ENCODE measurements around the gene PIM1.
A peak's percentile ranks its signal among the peaks of the same experiment; 100 is the strongest.

PIM1 gene

GRCh38 chr6:37155394-37156312, 14.3 kb upstream of the PIM1 start:
- no peaks in the 10 kb centered on the region for H3K36me3 ChIP-seq
- no peak overlapping the region for H3K9ac ChIP-seq
- no peak overlapping the region for H3K4me3 ChIP-seq
- no peaks in the 10 kb centered on the region for H4K20me1 ChIP-seq
- H3K27ac ChIP-seq, result peak overlapping the region; percentile 10; the same call in 1 of the 2 replicates
- no peaks in the 10 kb centered on the region for H3K27me3 ChIP-seq
- no peaks in the 10 kb centered on the region for H3K9me3 ChIP-seq
- no peak for TF ChIP-seq Cebpa-rat (IDR thresholded peaks at IDR 0.05)
- H3K4me1 ChIP-seq, result peaks cover 28% of the 10 kb centered on the region
- H3K4me2 ChIP-seq, result peak overlapping the region; percentile 74

- Histone ChIP-seq H3K4me3 (no peak overlapping the region), H4K20me1 (no peaks in the 10 kb centered on the region), H3K27me3 (no peaks in the 10 kb centered on the region), H3K4me2 (no peak overlapping the region), H3K27ac (no peak overlapping the region), H3K36me3 (no peaks in the 10 kb centered on the region), H3K4me1 (peaks cover 30% of the 10 kb centered on the region), H3K9me3 (no peaks in the 10 kb centered on the region), H3K9ac (no peak overlapping the region)
- TF ChIP-seq Cebpa-rat (IDR thresholded peaks at IDR 0.05), result no peak
Observed at GRCh38 chr6:37158508-37158907, 11.4 kb upstream of the PIM1 start.

- Histone ChIP-seq H4K20me1 (no peaks in the 10 kb centered on the region), H3K27ac (no peak overlapping the region), H3K4me3 (no peak overlapping the region), H3K36me3 (no peaks in the 10 kb centered on the region), H3K9ac (no peak overlapping the region), H3K4me2 (no peak overlapping the region), H3K27me3 (no peaks in the 10 kb centered on the region), H3K4me1 (peaks cover 11% of the 10 kb centered on the region), H3K9me3 (no peaks in the 10 kb centered on the region)
- no peak for TF ChIP-seq Cebpa-rat (IDR thresholded peaks at IDR 0.05)
Observed at GRCh38 chr6:37160922-37161778, 8.8 kb upstream of the PIM1 start.

GRCh38 chr6:37162740-37163139, 7.2 kb upstream of the PIM1 start:
- H3K4me1 ChIP-seq, result peaks cover 10% of the 10 kb centered on the region
- H3K36me3 ChIP-seq, result no peaks in the 10 kb centered on the region
- H4K20me1 ChIP-seq, result no peaks in the 10 kb centered on the region
- H3K27ac ChIP-seq, result no peak overlapping the region
- H3K4me3 ChIP-seq, result no peak overlapping the region
- H3K9ac ChIP-seq, result no peak overlapping the region
- no peak overlapping the region for H3K4me2 ChIP-seq
- no peaks in the 10 kb centered on the region for H3K27me3 ChIP-seq
- H3K9me3 ChIP-seq, result no peaks in the 10 kb centered on the region
- no peak for TF ChIP-seq Cebpa-rat (IDR thresholded peaks at IDR 0.05)

GRCh38 chr6:37168163-37168758, 1.7 kb upstream of the PIM1 start:
- Histone ChIP-seq H3K9me3 (no peaks in the 10 kb centered on the region), H3K4me3 (peak overlapping the region; percentile 72; the same call in 1 of the 2 replicates), H3K27ac (no peak overlapping the region), H3K36me3 (peaks cover 4% of the 10 kb centered on the region), H3K4me2 (peak overlapping the region; percentile 97), H4K20me1 (0 out of 2 replicates have a peak, but pooled peaks cover 6% of the 10 kb centered on the region), H3K4me1 (peaks cover 36% of the 10 kb centered on the region), H3K27me3 (peaks cover 18% of the 10 kb centered on the region), H3K9ac (peak overlapping the region; percentile 88; the same call in 1 of the 2 replicates)
- TF ChIP-seq Cebpa-rat (IDR thresholded peaks at IDR 0.05), result no peak

- peak overlapping the region; percentile 97 for H3K4me2 ChIP-seq
- H3K9me3 ChIP-seq, result no peaks in the 10 kb centered on the region
- peaks cover 11% of the 10 kb centered on the region for H3K36me3 ChIP-seq
- H3K4me1 ChIP-seq, result peaks cover 42% of the 10 kb centered on the region
- TF ChIP-seq Cebpa-rat (IDR thresholded peaks at IDR 0.05), result no peak
- H3K27ac ChIP-seq, result peak overlapping the region; percentile 84
- H3K27me3 ChIP-seq, result peaks cover 18% of the 10 kb centered on the region
- peak overlapping the region; percentile 72 for H3K4me3 ChIP-seq
- 0 out of 2 replicates have a peak, but pooled peaks cover 6% of the 10 kb centered on the region for H4K20me1 ChIP-seq
- peak overlapping the region; percentile 88 for H3K9ac ChIP-seq
Observed at GRCh38 chr6:37168811-37169495, 999 bp upstream of the PIM1 start.

- Histone ChIP-seq H3K27ac (peak overlapping the region; percentile 74), H3K4me2 (peak overlapping the region; percentile 100), H3K36me3 (peaks cover 26% of the 10 kb centered on the region), H3K4me1 (peaks cover 53% of the 10 kb centered on the region), H3K9ac (peak overlapping the region; percentile 78), H3K4me3 (peak overlapping the region; percentile 80), H3K27me3 (peaks cover 18% of the 10 kb centered on the region), H3K9me3 (no peaks in the 10 kb centered on the region), H4K20me1 (0 out of 2 replicates have a peak, but pooled peaks cover 6% of the 10 kb centered on the region)
- TF ChIP-seq Cebpa-rat (IDR thresholded peaks at IDR 0.05), result no peak
Observed at GRCh38 chr6:37170273-37171200, 585 bp downstream of the PIM1 start.

GRCh38 chr6:37171201-37171969, 1.4 kb downstream of the PIM1 start:
- no peak for TF ChIP-seq Cebpa-rat (IDR thresholded peaks at IDR 0.05)
- no peaks in the 10 kb centered on the region for H3K9me3 ChIP-seq
- peak overlapping the region; percentile 78 for H3K9ac ChIP-seq
- peak overlapping the region; percentile 74 for H3K27ac ChIP-seq
- H3K4me3 ChIP-seq, result peak overlapping the region; percentile 80
- peak overlapping the region; percentile 100 for H3K4me2 ChIP-seq
- peaks cover 61% of the 10 kb centered on the region for H3K4me1 ChIP-seq
- peaks cover 18% of the 10 kb centered on the region for H3K27me3 ChIP-seq
- H4K20me1 ChIP-seq, result 0 out of 2 replicates have a peak, but pooled peaks cover 6% of the 10 kb centered on the region
- peaks cover 27% of the 10 kb centered on the region for H3K36me3 ChIP-seq
